WERI-Rb-1 (cell line): Measurements from ENCODE around the gene APOL3.
A peak's percentile ranks its signal among the peaks of the same experiment; 100 is the strongest.

ENCODE experiments used
- DNase-seq: peaks from one replicate; pipeline ENCODE4 v3.0.0-alpha.2; 2020
- H3K27ac ChIP-seq: fragments of 250-450 bp; sonication (Bioruptor Pico); 2 replicates; pipeline ENCODE4 v1.5.1; 2020; ENCODE audit warnings: mild to moderate bottlenecking, moderate library complexity
- H3K27me3 ChIP-seq: fragments of 250-450 bp; sonication (Bioruptor Pico); 2 replicates; pipeline ENCODE4 v1.5.1; 2021; ENCODE audit warnings: mild to moderate bottlenecking, low read depth, moderate library complexity; ENCODE audit not compliant: insufficient read depth, severe bottlenecking
- H3K36me3 ChIP-seq: fragments of 250-450 bp; sonication (Bioruptor Pico); 2 replicates; pipeline ENCODE4 v1.5.1; 2020; ENCODE audit warnings: mild to moderate bottlenecking, moderate library complexity
- H3K4me3 ChIP-seq: 2 replicates; pipeline ENCODE4 v1.5.1; 2011; ENCODE audit warnings: low read depth, mild to moderate bottlenecking, control low read depth, low read length
- H3K9me3 ChIP-seq: fragments of 250-450 bp; sonication (Bioruptor Pico); 2 replicates; pipeline ENCODE4 v1.5.1; 2021; ENCODE audit warnings: mild to moderate bottlenecking, moderate library complexity; ENCODE audit not compliant: severe bottlenecking
- CTCF ChIP-seq: IDR thresholded peaks from 2 replicates; pipeline ENCODE4 v1.5.1; 2011; ENCODE audit warnings: low read depth, mild to moderate bottlenecking, control low read depth, inconsistent platforms, low read length

APOL3 gene

DNA sequence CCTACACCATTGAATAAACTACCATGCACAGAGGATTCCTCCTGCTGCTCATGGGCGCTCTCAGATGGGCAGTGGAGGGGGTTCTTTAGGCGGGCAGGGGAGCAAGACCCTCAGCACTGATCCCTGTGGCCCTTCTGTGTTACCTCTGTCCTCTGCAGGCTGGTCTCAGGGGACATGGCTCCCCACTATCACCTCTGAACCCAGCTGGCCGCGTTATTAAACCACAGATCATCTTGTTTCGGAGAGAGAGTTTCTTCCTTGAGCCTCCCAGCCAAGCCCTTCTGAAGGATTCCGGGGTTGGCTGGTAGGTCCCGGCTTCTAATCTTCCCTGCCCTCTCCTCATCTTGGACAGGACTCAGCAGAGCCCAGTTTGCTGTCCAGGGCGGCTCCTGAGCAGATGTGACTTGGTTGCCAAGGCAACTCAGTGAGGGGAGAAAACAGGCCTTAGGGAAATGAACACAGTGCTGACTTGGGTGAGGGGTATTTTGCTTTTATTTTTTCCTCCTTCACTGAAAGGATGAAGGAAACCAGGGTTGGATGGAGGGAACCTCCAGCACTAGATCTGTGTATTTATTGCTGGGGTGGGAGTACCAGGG, 13.3 kb downstream of the APOL3 start:
- TF ChIP-seq CTCF, result no peak
- DNase-seq, result no peak
- no peaks in the 10 kb centered on the region for H3K9me3 ChIP-seq
- no peaks in the 10 kb centered on the region for H3K36me3 ChIP-seq
- H3K4me3 ChIP-seq, result no peak overlapping the region
- no peak overlapping the region for H3K27ac ChIP-seq
- peaks cover 2% of the 10 kb centered on the region for H3K27me3 ChIP-seq

- no peak for TF ChIP-seq CTCF
- H3K27me3 ChIP-seq, result peaks cover 3% of the 10 kb centered on the region
- no peak overlapping the region for H3K27ac ChIP-seq
- H3K36me3 ChIP-seq, result no peaks in the 10 kb centered on the region
- H3K4me3 ChIP-seq, result no peak overlapping the region
- no peaks in the 10 kb centered on the region for H3K9me3 ChIP-seq
- peak; percentile 41 for DNase-seq
Observed at GRCh38 chr22:36145881-36146280, 14.7 kb downstream of the APOL3 start.

- DNase-seq, result peak; percentile 79
- peaks cover 4% of the 10 kb centered on the region for H3K27me3 ChIP-seq
- H3K27ac ChIP-seq, result no peak overlapping the region
- TF ChIP-seq CTCF, result peak; percentile 81
- H3K4me3 ChIP-seq, result peak overlapping the region; percentile 19
- H3K36me3 ChIP-seq, result no peaks in the 10 kb centered on the region
- H3K9me3 ChIP-seq, result no peaks in the 10 kb centered on the region
Observed at GRCh38 chr22:36144886-36145541, 15.5 kb downstream of the APOL3 start.

GRCh38 chr22:36143956-36144355, 16.6 kb downstream of the APOL3 start:
- no peak overlapping the region for H3K4me3 ChIP-seq
- peaks cover 8% of the 10 kb centered on the region for H3K27me3 ChIP-seq
- no peak overlapping the region for H3K27ac ChIP-seq
- no peak for TF ChIP-seq CTCF
- H3K9me3 ChIP-seq, result no peaks in the 10 kb centered on the region
- DNase-seq, result no peak
- H3K36me3 ChIP-seq, result no peaks in the 10 kb centered on the region

- TF ChIP-seq CTCF, result no peak
- Histone ChIP-seq H3K27me3 (peaks cover 9% of the 10 kb centered on the region), H3K4me3 (no peak overlapping the region), H3K27ac (no peak overlapping the region), H3K9me3 (no peaks in the 10 kb centered on the region), H3K36me3 (no peaks in the 10 kb centered on the region)
- no peak for DNase-seq
Observed at GRCh38 chr22:36143066-36143815, 17.3 kb downstream of the APOL3 start.
